Hepatocyte (in vitro differentiated cells): ENCODE results near the gene LCE1C. TPM values are rescaled to one million over a fixed set of nuclear protein-coding genes. Genes with fewer than 3 reads are reported as not detected.

Experiments used
- DNase-seq: peaks from one replicate; pipeline ENCODE4 v3.0.0-alpha.2; 2016; ENCODE audit warnings: low spot score
- H2AFZ ChIP-seq: fragments of 200-600 bp; sonication (generic); 2 replicates; pipeline ENCODE4 v1.6.0; 2016; ENCODE audit warnings: antibody characterized with exemption, mild to moderate bottlenecking
- H3K27ac ChIP-seq: fragments of 200-600 bp; sonication (generic); 2 replicates; pipeline ENCODE4 v1.5.1; 2016; ENCODE audit warnings: mild to moderate bottlenecking
- H3K27me3 ChIP-seq: fragments of 200-600 bp; sonication (generic); 2 replicates; pipeline ENCODE4 v1.6.1; 2016
- H3K36me3 ChIP-seq: fragments of 200-600 bp; sonication (generic); replicated peaks from 2 replicates; pipeline ENCODE4 v1.5.1; 2016; ENCODE audit warnings: low read depth; ENCODE audit not compliant: insufficient read depth
- H3K4me1 ChIP-seq: fragments of 200-600 bp; sonication (generic); 2 replicates; pipeline ENCODE4 v1.5.1; 2016; ENCODE audit warnings: mild to moderate bottlenecking, moderate library complexity; ENCODE audit not compliant: insufficient read depth
- H3K4me2 ChIP-seq: fragments of 200-600 bp; sonication (generic); 2 replicates; pipeline ENCODE4 v1.6.0; 2016
- H3K4me3 ChIP-seq: fragments of 200-600 bp; sonication (generic); 2 replicates; pipeline ENCODE4 v1.5.1; 2016; ENCODE audit warnings: mild to moderate bottlenecking
- H3K79me2 ChIP-seq: fragments of 200-600 bp; sonication (generic); 2 replicates; pipeline ENCODE4 v1.6.0; 2017; ENCODE audit warnings: mild to moderate bottlenecking
- H3K9me2 ChIP-seq: fragments of 200-600 bp; sonication (generic); replicated peaks from 2 replicates; pipeline ENCODE4 v1.6.0; 2017; ENCODE audit warnings: mild to moderate bottlenecking; ENCODE audit not compliant: insufficient read depth
- H3K9me3 ChIP-seq: fragments of 200-600 bp; sonication (generic); 2 replicates; pipeline ENCODE4 v1.5.1; 2016; ENCODE audit warnings: low read depth, mild to moderate bottlenecking
- H4K20me1 ChIP-seq: fragments of 200-600 bp; sonication (generic); 2 replicates; pipeline ENCODE4 v1.6.0; 2016; ENCODE audit warnings: mild to moderate bottlenecking; ENCODE audit not compliant: insufficient read depth, poor library complexity, severe bottlenecking
- CTCF ChIP-seq: fragments of 200-600 bp; sonication (generic); IDR thresholded peaks from 2 replicates; pipeline ENCODE4 v1.5.1; 2016; ENCODE audit warnings: antibody characterized with exemption, mild to moderate bottlenecking; ENCODE audit not compliant: poor library complexity
- EZH2 ChIP-seq: fragments of 200-600 bp; sonication (generic); IDR thresholded peaks from 2 replicates; pipeline ENCODE4 v1.6.1; 2016; ENCODE audit warnings: antibody characterized with exemption, mild to moderate bottlenecking, borderline replicate concordance
- EZH2phosphoT487 ChIP-seq: fragments of 200-600 bp; sonication (generic); IDR thresholded peaks from one replicate; pipeline ENCODE4 v1.6.1; 2018; ENCODE audit warnings: antibody characterized with exemption, mild to moderate bottlenecking, low read depth, moderate library complexity; ENCODE audit not compliant: unreplicated experiment, severe bottlenecking
- WGBS: methylation state at CpG from one replicate; pipeline ENCODE4 v1.1.6; 2016; ENCODE audit warnings: low lambda C conversion rate; ENCODE audit errors: missing lambda C conversion rate; 5-methylcytosine and 5-hydroxymethylcytosine counted together
- polyA plus RNA-seq: library from polyadenylated mRNA; unstranded; fragments of >200 nt; fragmentation: Nextera tagmentation; extraction: Ambion mirVana; gene quantifications from 2 replicates; pipeline ENCODE4 v1.2.1, GENCODE V29; 2016
- total RNA-seq: library from RNA; depleted of rRNA; stranded (reverse); fragments of >200 nt; gene quantifications from 2 replicates; pipeline ENCODE4 v1.2.3, GENCODE V29; 2014

Gene LCE1C
- total and polyA plus RNA-seq, 2 experiments from 2014 or later, result not detected

- Histone ChIP-seq H2AFZ (no peak within 1 kb of the TSS), H3K4me3 (no peak within 1 kb of the TSS), H3K36me3 (no peaks in the 10 kb centered on the region), H3K4me2 (no peak within 1 kb of the TSS), H4K20me1 (no peaks in the 10 kb centered on the region), H3K9me3 (no peaks in the 10 kb centered on the region), H3K4me1 (no peaks in the 10 kb centered on the region), H3K9me2 (no peaks in the 10 kb centered on the region), H3K27me3 (no peaks in the 10 kb centered on the region), H3K79me2 (no peaks in the 10 kb centered on the region), H3K27ac (no peak within 1 kb of the TSS)
- 81% methylated on average over 6 of the region's 6 CpGs for WGBS
- no peak for TF ChIP-seq EZH2phosphoT487
- no peak for TF ChIP-seq EZH2
- TF ChIP-seq CTCF, result no peak
- no peak for DNase-seq
These were observed 48.7 kb downstream of the LCE1C start, which contains the start of gene KPRP for GRCh38 chr1:152757747-152758146. TSS of gene KPRP (plus strand) at chr1:152758025. CDS start at chr1:152759589, 1,564 bp downstream.

- H2AFZ ChIP-seq, result no peak overlapping the region
- TF ChIP-seq EZH2phosphoT487 (no peak), CTCF (no peak), EZH2 (no peak)
- WGBS, result 100% methylated on average over 1 of the region's 2 CpGs
- no peak for DNase-seq
- no peaks in the 10 kb centered on the region for H3K79me2 ChIP-seq
- no peak overlapping the region for H3K4me2 ChIP-seq
- no peaks in the 10 kb centered on the region for H3K9me2 ChIP-seq
- H3K27me3 ChIP-seq, result no peaks in the 10 kb centered on the region
- no peaks in the 10 kb centered on the region for H4K20me1 ChIP-seq
- H3K27ac ChIP-seq, result no peak overlapping the region
- no peaks in the 10 kb centered on the region for H3K9me3 ChIP-seq
- H3K36me3 ChIP-seq, result no peaks in the 10 kb centered on the region
- no peak overlapping the region for H3K4me3 ChIP-seq
- H3K4me1 ChIP-seq, result no peaks in the 10 kb centered on the region
These were observed 49.6 kb downstream of the LCE1C start for GRCh38 chr1:152756872-152757271.

Other genes starting within 250 kb of the LCE1C start
- gene LCE3E, start 239.9 kb downstream of the LCE1C start, total RNA-seq, result not detected in 2 replicates
- gene LCE3E, start 239.9 kb downstream of the LCE1C start, polyA plus RNA-seq, result not detected in 2 replicates
- not detected in 2 replicates for gene LCE3D, start 226.1 kb downstream of the LCE1C start, total RNA-seq
- not detected in 2 replicates for gene LCE3D, start 226.1 kb downstream of the LCE1C start, polyA plus RNA-seq
- gene LCE3C, start 206.4 kb downstream of the LCE1C start, total RNA-seq, result not detected in 2 replicates
- gene LCE3C, start 206.4 kb downstream of the LCE1C start, polyA plus RNA-seq, result not detected in 2 replicates
- gene LCE3B, start 192.8 kb downstream of the LCE1C start, total RNA-seq, result not detected in 2 replicates
- not detected in 2 replicates for gene LCE3B, start 192.8 kb downstream of the LCE1C start, polyA plus RNA-seq
- not detected in 2 replicates for gene LCE3A, start 183.5 kb downstream of the LCE1C start, total RNA-seq
- gene LCE3A, start 183.5 kb downstream of the LCE1C start, polyA plus RNA-seq, result not detected in 2 replicates
- not detected in 2 replicates for gene LCE2D, start 143.3 kb downstream of the LCE1C start, total RNA-seq
- not detected in 2 replicates for gene LCE2D, start 143.3 kb downstream of the LCE1C start, polyA plus RNA-seq
- not detected in 2 replicates for gene LCE2C, start 131.4 kb downstream of the LCE1C start, total RNA-seq
- not detected in 2 replicates for gene LCE2C, start 131.4 kb downstream of the LCE1C start, polyA plus RNA-seq
- gene LCE2B, start 120.5 kb downstream of the LCE1C start, total RNA-seq, result not detected in 2 replicates
- gene LCE2B, start 120.5 kb downstream of the LCE1C start, polyA plus RNA-seq, result not detected in 2 replicates
- not detected in 2 replicates for gene LCE2A, start 108.3 kb downstream of the LCE1C start, total RNA-seq
- gene LCE2A, start 108.3 kb downstream of the LCE1C start, polyA plus RNA-seq, result not detected in 2 replicates
- gene LCE4A, start 98.5 kb downstream of the LCE1C start, total RNA-seq, result not detected in 2 replicates
- not detected in 2 replicates for gene LCE4A, start 98.5 kb downstream of the LCE1C start, polyA plus RNA-seq
- gene KPRP, start 48.6 kb downstream of the LCE1C start, total RNA-seq, result not detected in 2 replicates
- gene KPRP, start 48.6 kb downstream of the LCE1C start, polyA plus RNA-seq, result not detected in 2 replicates
- gene LCE1F, start 31.5 kb downstream of the LCE1C start, total RNA-seq, result not detected in 2 replicates
- gene LCE1F, start 31.5 kb downstream of the LCE1C start, polyA plus RNA-seq, result not detected in 2 replicates
- not detected in 2 replicates for gene LCE1E, start 20.4 kb downstream of the LCE1C start, total RNA-seq
- gene LCE1E, start 20.4 kb downstream of the LCE1C start, polyA plus RNA-seq, result not detected in 2 replicates
- gene LCE1D, start 9.9 kb downstream of the LCE1C start, total RNA-seq, result not detected in 2 replicates
- gene LCE1D, start 9.9 kb downstream of the LCE1C start, polyA plus RNA-seq, result not detected in 2 replicates
- gene LCE1B, start 5.3 kb upstream of the LCE1C start, total RNA-seq, result not detected in 2 replicates
- not detected in 2 replicates for gene LCE1B, start 5.3 kb upstream of the LCE1C start, polyA plus RNA-seq
- gene LCE1A, start 20.8 kb upstream of the LCE1C start, total RNA-seq, result not detected in 2 replicates
- gene LCE1A, start 20.8 kb upstream of the LCE1C start, polyA plus RNA-seq, result not detected in 2 replicates
- not detected in 2 replicates for gene LCE6A, start 36.2 kb upstream of the LCE1C start, total RNA-seq
- gene LCE6A, start 36.2 kb upstream of the LCE1C start, polyA plus RNA-seq, result not detected in 2 replicates
- not detected in 2 replicates for gene LCE7A, start 53.3 kb upstream of the LCE1C start, total RNA-seq
- gene LCE7A, start 53.3 kb upstream of the LCE1C start, polyA plus RNA-seq, result not detected in 2 replicates
- not detected in 2 replicates for gene SMCP, start 71.7 kb upstream of the LCE1C start, total RNA-seq
- gene SMCP, start 71.7 kb upstream of the LCE1C start, polyA plus RNA-seq, result not detected in 2 replicates
- gene IVL, start 101.9 kb upstream of the LCE1C start, total RNA-seq, result 0.52 TPM in 1 of 2 replicates, not detected in the other
- not detected in 2 replicates for gene IVL, start 101.9 kb upstream of the LCE1C start, polyA plus RNA-seq
- gene SPRR5, start 140.6 kb upstream of the LCE1C start, total RNA-seq, result not detected in 2 replicates
- gene SPRR5, start 140.6 kb upstream of the LCE1C start, polyA plus RNA-seq, result not detected in 2 replicates
- not detected in 2 replicates for gene SPRR4, start 164.0 kb upstream of the LCE1C start, total RNA-seq
- gene SPRR4, start 164.0 kb upstream of the LCE1C start, polyA plus RNA-seq, result not detected in 2 replicates
- not detected in 2 replicates for gene SPRR1A, start 177.4 kb upstream of the LCE1C start, total RNA-seq
- not detected in 2 replicates for gene SPRR1A, start 177.4 kb upstream of the LCE1C start, polyA plus RNA-seq
- gene SPRR3, start 195.1 kb upstream of the LCE1C start, total RNA-seq, result not detected in 2 replicates
- gene SPRR3, start 195.1 kb upstream of the LCE1C start, polyA plus RNA-seq, result 0.40 and 0.72 TPM in 2 replicates
- not detected in 2 replicates for gene SPRR1B, start 224.6 kb upstream of the LCE1C start, total RNA-seq
- 0.54 TPM in 1 of 2 replicates, not detected in the other for gene SPRR1B, start 224.6 kb upstream of the LCE1C start, polyA plus RNA-seq
- not detected in 2 replicates for gene SPRR2D, start 234.5 kb upstream of the LCE1C start, total RNA-seq
- gene SPRR2D, start 234.5 kb upstream of the LCE1C start, polyA plus RNA-seq, result not detected in 2 replicates